HepG2 (cell line): ENCODE data around the gene TMEM154.

ENCODE experiments used
- CEBPB ChIP-seq: IDR thresholded peaks from 2 replicates; pipeline ENCODE4 v1.6.1; 2011; ENCODE audit warnings: low read depth, low read length, improper control_type of control experiment, borderline replicate concordance
- CHD4 ChIP-seq: fragments of 200-600 bp; sonication (generic); IDR thresholded peaks from 2 replicates; pipeline ENCODE4 v1.7.0; 2017; ENCODE audit warnings: mild to moderate bottlenecking, low read length, borderline replicate concordance
- ZNF558 ChIP-seq: sonication (generic); formaldehyde crosslinking; IDR thresholded peaks from 2 replicates; pipeline ENCODE4 v1.9.0; 2022; ENCODE audit warnings: mild to moderate bottlenecking, missing genetic modification reagents, borderline replicate concordance
- TF ChIP-seq, protein P1 (sequence below): sonication (generic); formaldehyde crosslinking; IDR thresholded peaks from 2 replicates; pipeline ENCODE4 v1.5.0; 2020; ENCODE audit warnings: mild to moderate bottlenecking, missing genetic modification reagents, moderate library complexity

DNA sequence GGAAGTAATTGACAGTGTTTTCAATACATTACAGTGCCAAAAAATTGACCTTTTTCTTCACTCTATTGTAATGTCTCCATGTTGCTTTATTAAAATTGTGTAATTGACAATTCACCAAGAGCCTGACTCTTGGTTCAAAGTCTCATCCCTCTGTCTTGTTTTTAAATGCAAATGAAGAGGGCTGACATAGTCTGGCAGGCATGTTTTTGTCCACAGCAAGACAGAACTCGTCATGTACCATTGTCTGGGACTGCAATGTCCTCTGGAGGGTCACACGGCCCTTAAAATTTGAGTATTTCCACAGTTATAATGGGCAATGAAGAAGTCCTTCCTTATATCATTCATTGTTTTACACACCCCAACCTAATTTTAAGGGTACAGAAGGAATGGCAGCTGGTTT lies 105.9 kb downstream of the TMEM154 start:
- TF ChIP-seq ZNF558 (CRISPR knock-in tag) (no peak), CHD4 (no peak), CEBPB (no peak)
- TF ChIP-seq, protein P1, sequence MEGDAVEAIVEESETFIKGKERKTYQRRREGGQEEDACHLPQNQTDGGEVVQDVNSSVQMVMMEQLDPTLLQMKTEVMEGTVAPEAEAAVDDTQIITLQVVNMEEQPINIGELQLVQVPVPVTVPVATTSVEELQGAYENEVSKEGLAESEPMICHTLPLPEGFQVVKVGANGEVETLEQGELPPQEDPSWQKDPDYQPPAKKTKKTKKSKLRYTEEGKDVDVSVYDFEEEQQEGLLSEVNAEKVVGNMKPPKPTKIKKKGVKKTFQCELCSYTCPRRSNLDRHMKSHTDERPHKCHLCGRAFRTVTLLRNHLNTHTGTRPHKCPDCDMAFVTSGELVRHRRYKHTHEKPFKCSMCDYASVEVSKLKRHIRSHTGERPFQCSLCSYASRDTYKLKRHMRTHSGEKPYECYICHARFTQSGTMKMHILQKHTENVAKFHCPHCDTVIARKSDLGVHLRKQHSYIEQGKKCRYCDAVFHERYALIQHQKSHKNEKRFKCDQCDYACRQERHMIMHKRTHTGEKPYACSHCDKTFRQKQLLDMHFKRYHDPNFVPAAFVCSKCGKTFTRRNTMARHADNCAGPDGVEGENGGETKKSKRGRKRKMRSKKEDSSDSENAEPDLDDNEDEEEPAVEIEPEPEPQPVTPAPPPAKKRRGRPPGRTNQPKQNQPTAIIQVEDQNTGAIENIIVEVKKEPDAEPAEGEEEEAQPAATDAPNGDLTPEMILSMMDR (CRISPR knock-in tag) = no peak
